NCI-H446 (cell line): ENCODE data around the gene TCP1.
"Not testable (repeated sequence)": the region's sequence is repeated elsewhere in the genome, so short reads cannot be mapped to it uniquely, and the experiment has no call there.

ENCODE experiments used
- DNase-seq, 2 experiments: peaks; one replicate each; lab custom pipeline; 2025; lab: John Stamatoyannopoulos, UW

TCP1 gene

GRCh38 chr6:159789377-159790148 is at the start of gene TCP1:
Gene TCP1, minus strand, starts transcription at chr6:159789602. Its CDS starts 134 bp downstream, at chr6:159789468.
- DNase-seq = peak; percentile 97 to 98

DNA sequence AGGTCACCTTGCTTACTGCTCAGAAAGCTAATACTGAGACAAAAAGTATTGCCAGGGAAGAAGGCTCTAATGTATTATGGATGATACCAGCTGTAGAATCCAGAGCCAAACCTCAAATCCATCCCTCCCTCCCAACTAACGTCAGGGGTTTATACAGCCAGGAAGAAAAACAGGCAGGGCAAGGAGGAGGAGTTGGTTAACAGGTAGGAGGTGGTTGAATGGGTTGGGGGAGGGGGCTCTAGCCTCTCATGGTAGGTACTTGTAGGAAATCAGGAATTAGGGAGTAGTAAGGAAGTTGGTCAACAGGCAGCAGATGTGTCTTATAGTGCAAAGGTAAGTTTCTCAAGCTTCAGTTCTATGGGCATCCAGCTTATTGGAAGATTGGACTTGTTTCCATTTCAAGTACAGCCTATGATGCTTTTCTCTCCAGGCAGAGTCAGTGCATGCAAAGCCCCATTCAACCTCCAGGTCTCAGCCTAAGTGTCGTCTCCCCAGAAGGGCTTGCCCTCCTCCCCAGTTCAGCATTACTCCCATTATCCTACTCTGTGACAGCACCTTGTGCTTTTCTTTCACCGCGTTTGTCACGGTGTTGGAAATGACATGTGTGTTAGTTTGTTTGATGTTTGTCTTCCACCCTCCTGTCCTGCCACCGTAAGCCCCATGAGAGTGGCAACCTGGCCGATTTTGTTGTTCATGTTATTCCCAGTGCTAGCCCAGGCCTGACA is 48.8 kb upstream of the TCP1 start:
- no peak for DNase-seq

DNA sequence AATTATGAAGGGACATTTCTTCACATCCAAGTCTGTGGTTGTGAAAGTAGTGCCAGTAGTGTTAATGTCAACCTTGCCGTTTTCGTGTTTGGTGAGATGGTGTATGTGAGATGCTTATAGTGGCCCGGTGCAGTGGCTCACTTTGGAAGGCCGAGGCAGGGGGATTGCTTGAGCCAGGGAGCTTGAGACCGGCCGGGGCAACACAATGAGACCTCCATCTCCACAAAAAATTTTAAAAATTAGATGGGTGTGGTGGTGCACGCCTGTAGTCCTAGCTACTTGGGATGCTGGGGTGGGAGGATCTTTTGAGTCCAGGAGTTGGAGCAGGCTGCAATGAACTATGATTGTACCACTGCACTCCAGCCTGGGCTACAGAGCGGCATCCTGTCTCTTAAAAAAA is 48.1 kb upstream of the TCP1 start:
- no peak for DNase-seq

- no peak for DNase-seq
Measured at GRCh38 chr6:159836718-159837490, 47.5 kb upstream of the TCP1 start.

- DNase-seq = no peak
Measured at GRCh38 chr6:159833997-159834603, 44.7 kb upstream of the TCP1 start.

GRCh38 chr6:159833556-159833955 is 44.2 kb upstream of the TCP1 start:
- DNase-seq = no peak

GRCh38 chr6:159832946-159833345 is 43.5 kb upstream of the TCP1 start:
- DNase-seq = no peak

GRCh38 chr6:159831373-159831679 is 41.9 kb upstream of the TCP1 start:
- no peak for DNase-seq

DNA sequence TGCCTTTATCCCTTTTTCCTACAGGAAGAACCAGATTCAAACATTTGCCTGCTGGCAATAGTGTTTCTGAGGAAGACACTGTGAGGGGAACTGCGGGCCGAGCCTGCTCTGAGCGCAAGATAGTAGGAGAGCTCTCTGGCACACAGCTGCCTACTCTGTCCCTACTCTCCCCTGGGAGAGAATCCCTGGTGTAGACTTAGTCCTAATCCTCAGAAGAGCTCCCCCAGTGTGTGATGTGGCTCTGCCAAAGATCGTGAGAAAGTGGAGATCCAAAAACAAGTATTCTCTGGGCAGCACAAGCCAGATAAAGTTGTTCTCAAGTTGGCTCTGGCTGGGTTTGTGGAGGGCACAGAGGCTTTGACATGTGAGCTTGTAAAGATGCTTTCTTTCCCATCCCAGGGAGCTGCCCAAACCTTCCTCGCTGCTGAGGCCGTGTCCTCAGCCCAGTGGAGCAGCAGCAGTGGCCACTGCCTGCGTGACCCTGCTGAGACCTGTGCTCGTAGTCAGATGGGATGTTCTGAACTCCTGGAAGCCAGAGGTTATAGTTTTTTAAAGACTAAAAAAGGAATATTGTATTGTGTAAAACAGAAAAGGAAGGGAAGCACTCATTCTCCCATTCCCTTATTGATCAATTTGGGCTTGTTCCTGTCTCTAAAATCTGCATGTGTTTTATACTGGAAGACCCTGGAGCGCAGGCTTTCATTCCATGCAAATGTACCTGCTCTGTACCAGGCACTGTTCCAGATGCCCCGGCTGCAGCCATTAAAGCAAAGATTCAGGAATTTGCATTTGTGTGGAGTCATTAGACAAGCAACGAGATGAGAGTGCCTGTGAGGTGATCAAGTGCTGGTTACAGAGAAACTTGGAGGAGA is 41.3 kb upstream of the TCP1 start:
- DNase-seq = no peak

GRCh38 chr6:159829526-159829925 is 40.1 kb upstream of the TCP1 start:
- no peak for DNase-seq

- no peak for DNase-seq
Measured at GRCh38 chr6:159828074-159828473, 38.7 kb upstream of the TCP1 start.

GRCh38 chr6:159826968-159827647 is 37.7 kb upstream of the TCP1 start:
- no peak for DNase-seq

GRCh38 chr6:159826004-159826403 is 36.6 kb upstream of the TCP1 start:
- DNase-seq = no peak

- not testable (repeated sequence) for DNase-seq
Measured at GRCh38 chr6:159824690-159825089, 35.3 kb upstream of the TCP1 start.

DNA sequence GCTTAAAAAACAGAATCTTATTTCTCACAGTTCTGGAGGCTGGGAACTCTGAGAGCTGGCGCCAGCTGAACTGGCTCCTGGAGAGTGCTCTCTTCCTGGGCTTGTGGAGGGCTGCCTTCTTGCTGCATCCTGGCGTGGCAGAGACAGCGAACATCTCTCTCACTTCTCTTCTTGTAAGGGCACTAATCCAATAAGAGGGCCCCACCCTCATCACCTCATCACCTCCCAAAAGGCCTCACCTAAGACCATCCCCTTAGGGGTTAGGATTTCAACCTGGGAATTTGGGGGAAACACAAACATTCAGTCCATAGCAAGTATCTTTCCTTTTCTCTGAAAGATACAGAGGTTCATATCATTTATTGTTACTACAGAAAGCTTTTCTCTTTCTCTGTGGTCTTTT is 34.6 kb upstream of the TCP1 start:
- DNase-seq = no peak

GRCh38 chr6:159821726-159822125 is 32.3 kb upstream of the TCP1 start:
- no peak for DNase-seq

- no peak for DNase-seq
Measured at GRCh38 chr6:159821122-159821521, 31.7 kb upstream of the TCP1 start.

DNA sequence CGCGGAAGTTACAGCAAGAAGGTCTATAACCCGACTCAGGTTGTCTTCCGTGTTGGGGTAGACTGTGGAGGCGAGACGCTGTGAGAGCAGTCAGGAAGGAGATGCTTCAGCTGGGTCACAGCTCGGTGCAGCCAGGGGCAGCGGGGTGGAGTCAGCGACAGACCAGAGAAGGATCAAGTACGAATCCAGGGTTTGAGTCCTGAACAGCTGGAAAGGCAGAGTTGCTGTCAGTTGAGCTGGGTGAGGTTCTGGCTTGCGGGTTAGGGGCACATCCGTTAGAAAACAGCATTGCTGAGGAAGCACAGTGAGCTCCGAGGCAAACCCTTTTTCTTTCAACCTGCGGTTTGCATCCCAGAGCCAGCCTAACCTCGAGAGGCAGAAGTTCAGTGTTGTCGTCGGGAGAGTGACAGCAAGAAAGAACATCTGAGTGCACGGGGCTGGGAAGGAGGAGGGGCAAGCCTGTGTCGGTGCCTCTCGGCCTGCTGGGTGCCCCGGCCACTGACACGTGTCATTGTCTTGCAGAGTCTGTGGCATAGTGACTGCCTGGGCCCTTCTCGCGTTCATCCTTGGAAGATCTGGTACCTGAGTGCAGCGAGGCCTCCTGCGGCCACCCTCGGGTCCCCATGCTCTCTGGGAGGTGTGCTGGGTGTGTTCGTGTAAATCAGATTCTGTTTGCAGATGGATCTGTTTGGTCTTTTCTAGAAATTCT is 30.7 kb upstream of the TCP1 start:
- DNase-seq = no peak

- DNase-seq = no peak
Measured at GRCh38 chr6:159819098-159819497, 29.7 kb upstream of the TCP1 start.
